ENCODE data around the gene AZU1.
A peak's percentile ranks its signal among the peaks of the same experiment; 100 is the strongest.

Gene AZU1

GRCh38 chr19:797528-798414 is 29.9 kb upstream of the AZU1 start:
- DNase-seq, result peak; percentile 92

- no peak for DNase-seq
These were observed 29.1 kb upstream of the AZU1 start for GRCh38 chr19:798415-799075.

DNA sequence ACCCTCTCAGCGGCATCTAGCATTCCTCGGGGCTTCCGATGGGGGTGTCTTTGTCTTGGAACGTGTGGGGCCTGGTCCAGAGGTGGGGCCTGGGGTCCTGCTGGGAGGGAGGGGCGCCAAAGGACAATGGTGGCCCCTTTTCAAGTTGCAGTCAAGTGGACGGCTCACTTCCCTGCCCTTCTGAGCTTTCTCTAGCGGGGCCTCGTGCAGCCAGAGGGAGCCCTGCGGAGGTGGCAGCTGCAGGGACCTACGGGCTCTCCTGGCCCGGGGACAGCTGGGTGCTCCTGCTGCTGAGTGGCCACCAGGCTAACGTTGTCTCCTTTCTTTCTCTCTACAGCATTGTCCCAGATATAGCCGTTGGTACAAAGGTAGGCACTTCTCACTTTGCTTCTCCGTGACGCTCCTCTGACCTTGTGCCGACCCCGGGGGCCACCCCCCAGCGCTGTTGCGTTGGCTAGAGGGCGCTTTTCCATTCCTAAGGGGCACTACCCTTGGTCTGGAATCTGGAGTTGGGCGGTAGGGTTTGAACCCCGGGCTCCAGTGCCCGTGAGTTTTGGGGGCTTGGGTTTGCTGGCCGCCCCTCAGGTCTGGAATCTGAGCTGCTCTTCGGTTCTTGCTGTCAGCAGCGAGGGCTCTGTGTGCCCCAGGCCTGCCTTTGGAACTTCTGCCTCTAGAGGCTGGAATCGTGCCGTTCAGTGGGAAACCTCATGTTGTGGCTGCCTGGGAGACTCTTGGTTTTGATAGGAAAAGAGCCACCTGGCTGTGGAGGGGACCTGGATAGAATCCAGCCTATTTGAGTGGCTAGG is 28.4 kb upstream of the AZU1 start:
- no peak for DNase-seq

- no peak for DNase-seq
These were observed 27.1 kb upstream of the AZU1 start for GRCh38 chr19:800360-801029.

GRCh38 chr19:801030-801860 is 26.4 kb upstream of the AZU1 start:
- no peak for DNase-seq

DNA sequence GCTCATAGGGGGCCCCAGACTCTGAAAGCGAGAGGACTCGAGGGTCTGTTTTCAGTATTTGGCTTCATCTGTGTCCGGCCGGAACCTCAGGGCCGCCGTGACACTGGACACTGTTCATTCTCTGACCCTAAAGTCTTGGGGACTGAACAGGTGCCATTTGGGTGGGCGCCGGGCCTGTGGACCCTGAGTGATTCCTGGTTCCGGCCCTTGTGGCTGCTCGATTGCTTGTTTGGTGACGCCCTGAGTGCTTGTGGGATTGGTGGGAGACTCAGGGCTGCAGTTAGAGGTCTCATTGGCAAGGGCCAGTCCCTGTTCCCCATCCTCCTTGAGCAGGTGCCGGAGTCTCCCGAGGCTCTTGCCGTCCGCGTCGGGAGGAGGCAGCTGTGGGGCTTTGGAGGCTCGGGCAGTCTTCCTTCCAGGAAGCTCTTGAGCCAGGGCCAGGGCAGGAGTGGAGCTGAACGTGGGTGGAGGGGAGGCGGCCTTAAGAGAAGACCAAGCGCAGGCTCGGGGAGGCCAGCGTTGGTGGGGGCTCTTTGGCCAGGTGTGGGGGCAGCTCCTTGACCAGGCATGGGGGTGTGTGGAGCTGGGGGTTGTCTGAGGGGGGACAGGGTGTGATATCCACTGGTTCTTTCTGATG is 25.7 kb upstream of the AZU1 start:
- no peak for DNase-seq

GRCh38 chr19:802498-803098 is 25.0 kb upstream of the AZU1 start:
- no peak for DNase-seq

DNA sequence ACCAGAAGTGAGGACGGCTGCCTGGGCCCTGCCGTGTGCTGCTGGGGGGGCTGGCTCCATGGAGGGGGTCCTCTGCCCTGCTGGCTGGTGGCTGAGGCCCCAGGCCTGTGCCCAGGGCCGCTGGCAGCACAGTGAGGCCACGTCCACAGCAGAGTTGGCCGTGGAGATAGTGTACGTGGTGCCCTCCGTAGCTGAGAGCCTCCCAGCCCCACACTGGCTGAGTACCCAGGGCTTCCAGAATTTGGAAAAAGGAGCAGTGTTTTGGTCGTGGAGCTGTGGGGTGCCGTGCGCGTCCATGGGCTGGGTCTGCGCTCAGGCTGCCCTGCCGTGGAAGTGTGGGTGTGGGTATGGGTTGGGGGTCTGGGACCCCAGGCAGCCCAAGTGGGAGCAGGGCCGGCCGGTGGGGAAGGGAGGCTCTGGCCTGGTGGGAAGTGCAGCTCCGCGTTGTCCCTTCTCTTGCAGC is 24.5 kb upstream of the AZU1 start:
- no peak for DNase-seq

DNA sequence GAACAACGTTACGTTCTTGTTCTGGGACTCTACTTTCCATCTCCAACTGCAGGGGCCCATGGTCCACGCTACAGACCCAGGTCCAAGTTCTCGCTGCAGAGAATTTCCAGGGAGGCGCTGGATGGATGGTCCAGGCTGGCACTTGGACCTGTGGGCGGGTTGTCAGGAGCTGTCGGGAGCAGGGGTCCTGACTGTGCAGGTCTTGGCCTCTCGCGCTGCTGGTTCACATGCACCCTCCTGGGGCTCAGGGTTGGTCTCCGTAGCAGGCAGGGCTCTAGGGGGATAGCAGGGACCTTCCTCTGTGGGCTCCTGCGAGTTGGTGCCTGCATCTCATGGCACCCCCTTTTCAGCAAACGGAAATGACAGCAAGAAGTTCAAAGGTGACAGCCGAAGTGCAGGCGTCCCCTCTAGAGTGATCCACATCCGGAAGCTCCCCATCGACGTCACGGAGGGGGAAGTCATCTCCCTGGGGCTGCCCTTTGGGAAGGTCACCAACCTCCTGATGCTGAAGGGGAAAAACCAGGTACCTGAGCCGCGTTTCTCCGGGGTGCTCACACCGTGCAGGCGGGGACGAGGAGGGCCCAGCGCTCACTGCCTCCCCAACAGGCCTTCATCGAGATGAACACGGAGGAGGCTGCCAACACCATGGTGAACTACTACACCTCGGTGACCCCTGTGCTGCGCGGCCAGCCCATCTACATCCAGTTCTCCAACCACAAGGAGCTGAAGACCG is 23.8 kb upstream of the AZU1 start:
- DNase-seq, result no peak

DNA sequence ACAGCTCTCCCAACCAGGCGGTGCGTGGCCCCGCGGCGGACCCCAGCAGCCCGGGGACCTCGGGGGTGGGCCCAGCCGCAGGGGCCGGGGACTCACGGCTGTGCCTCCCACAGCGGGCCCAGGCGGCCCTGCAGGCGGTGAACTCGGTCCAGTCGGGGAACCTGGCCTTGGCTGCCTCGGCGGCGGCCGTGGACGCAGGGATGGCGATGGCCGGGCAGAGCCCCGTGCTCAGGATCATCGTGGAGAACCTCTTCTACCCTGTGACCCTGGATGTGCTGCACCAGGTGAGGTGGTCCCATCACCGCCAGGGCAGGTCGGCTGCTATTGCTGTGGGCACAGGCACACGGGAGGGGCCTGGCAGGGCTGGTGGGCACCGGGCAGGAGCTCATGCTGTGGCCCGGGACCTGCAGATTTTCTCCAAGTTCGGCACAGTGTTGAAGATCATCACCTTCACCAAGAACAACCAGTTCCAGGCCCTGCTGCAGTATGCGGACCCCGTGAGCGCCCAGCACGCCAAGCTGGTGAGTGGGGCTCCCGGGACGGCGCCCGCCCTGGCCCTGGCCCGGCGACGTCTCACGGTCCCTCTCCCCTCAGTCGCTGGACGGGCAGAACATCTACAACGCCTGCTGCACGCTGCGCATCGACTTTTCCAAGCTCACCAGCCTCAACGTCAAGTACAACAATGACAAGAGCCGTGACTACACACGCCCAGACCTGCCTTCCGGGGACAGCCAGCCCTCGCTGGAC is 23.0 kb upstream of the AZU1 start:
- no peak for DNase-seq

GRCh38 chr19:805166-805551 is 22.5 kb upstream of the AZU1 start:
- no peak for DNase-seq

DNA sequence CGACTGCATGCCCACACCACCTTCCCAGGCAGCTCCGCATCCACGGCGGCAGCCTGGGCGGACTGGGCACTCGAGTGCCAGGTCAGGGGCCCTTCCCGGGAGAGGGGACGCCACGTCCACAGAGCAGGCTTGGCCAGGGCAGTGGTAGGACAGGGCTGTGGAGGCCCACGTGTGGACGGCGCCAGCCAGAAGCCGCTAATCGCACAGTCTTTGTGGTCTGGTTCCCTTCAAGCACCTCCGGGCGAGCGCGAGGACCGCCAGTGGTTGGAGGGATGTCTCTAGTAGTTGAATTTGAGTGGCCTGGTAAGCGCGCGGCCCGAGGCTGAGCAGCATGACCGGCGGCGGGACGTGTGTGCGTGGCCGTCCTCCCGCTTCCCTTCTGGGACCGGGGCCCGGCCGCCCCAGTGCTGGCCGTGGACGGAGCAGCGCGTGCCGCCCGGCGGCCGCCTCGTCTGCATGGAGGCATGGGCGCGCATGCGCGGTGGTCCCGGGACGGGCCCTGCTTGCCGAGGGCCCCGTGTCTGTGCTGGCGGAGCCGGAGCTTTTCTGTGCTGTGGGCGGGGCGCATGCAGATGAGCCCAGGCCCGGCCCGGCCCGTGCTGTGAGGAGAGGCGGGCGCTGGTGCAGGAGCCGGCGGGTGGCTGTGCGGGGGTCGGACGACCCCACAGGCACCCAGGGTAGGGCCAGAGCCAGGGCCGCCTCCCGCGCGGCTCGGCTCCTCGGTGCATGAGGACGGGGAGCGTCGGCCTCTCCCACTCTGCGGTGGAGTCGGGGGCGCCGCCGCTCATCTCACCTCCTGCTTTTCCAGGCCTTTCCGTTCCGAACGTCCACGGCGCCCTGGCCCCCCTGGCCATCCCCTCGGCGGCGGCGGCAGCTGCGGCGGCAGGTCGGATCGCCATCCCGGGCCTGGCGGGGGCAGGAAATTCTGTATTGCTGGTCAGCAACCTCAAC is 21.8 kb upstream of the AZU1 start:
- no peak for DNase-seq

- no peak for DNase-seq
These were observed 20.7 kb upstream of the AZU1 start for GRCh38 chr19:806815-807421.

- no peak for DNase-seq
These were observed 19.8 kb upstream of the AZU1 start for GRCh38 chr19:807627-808422.

GRCh38 chr19:808423-808775 is 19.2 kb upstream of the AZU1 start:
- no peak for DNase-seq

DNA sequence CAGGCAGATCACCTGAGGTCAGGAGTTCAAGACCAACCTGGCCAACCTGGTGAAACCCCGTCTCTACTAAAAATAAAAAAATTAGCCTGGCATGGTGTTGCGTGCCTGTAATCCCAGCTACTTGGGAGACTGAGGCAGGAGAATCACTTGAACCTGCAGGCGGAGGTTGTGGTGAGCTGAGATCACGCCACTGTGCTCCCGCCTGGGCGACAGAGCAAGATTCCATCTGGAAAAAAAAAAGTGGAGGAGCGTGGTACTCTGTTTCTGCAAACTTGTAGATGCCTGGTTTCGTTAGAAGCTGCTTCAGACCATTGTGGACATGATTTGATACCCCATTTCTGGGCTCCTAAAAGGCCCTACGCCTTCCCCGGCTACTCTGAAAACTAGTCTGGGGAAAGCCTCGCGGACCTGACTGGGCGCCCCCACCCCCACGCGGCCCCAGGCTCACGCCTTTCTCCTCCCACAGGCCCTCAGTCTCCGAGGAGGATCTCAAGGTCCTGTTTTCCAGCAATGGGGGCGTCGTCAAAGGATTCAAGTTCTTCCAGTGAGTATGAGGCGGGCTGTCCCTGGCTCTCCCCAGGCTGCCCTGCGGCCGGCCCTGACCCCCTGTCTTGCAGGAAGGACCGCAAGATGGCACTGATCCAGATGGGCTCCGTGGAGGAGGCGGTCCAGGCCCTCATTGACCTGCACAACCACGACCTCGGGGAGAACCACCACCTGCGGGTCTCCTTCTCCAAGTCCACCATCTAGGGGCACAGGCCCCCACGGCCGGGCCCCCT is 17.4 kb upstream of the AZU1 start:
- no peak for DNase-seq
